Left forelimb (tissue), 1 donor: ENCODE data around the gene H2AZ2.

Source experiments
- DNase-seq: peaks from one replicate; pipeline ENCODE4 v3.0.0-alpha.2; 2018; ENCODE audit warnings: low spot score

Gene H2AZ2

DNA sequence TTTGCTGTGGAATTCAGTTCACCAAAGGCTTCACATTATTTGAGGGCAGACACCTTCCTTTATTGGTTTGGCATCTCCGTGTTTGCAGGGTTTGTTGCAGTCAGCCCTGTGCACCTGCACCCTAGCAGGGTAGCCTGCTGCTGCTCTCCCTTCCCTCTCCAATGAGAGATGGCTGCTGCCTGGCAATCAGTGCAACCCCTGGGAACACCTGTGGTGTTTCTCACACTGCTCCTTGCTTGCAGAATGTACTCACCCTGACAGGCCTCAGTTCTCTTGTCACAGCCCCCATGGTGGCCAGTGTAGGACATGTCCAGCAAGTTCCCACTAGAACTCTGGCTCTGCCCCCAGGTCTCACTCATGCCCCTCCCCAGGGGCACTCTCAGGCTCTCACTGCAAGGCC lies 63.5 kb downstream of the H2AZ2 start:
- no peak for DNase-seq

DNA sequence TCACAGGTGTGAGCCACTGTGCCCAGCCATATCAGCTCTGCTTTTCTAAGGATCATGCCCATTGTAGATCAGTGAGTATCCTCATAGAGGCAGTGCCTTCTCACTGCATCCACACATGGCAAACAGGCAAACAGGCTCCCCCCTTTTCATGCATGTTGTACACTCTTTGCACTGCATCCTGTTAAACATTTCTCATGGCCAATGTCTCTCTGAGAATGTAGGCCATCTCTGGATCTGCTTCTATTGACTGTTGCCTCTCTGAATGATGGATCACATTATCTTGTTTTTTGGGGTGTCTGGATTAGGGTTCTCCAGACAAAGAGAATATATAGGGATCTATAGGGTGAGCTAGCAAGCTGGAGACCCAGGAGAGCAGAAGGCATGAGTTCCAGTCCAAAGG lies 64.5 kb downstream of the H2AZ2 start:
- DNase-seq, result no peak

DNA sequence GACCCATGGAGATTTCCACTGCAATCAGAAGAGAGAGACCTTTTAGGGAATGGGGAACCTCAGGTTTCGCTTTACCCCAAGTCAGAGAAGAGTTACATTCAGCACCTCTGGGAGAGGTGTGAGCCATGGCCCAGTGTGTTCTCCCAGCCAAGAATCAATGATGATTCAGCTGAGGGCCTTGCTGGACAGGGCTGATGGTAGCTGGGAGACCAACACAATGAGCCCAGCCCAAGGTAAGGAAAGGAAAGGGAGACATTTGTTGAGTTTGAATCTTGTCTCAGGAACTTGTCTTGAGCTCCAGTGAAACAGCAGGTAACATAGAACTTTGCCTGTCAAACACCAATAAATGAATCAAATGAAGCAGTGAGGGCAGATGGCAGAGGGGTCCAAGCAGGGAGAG lies 65.4 kb downstream of the H2AZ2 start:
- no peak for DNase-seq
